Activated T-helper 17 cell treated with anti-CD3 and anti-CD28 coated beads, Interleukin-2, amount 50 U/mL, for 72 hours (primary cell): ENCODE results near the gene METTL21A. TPM values are rescaled to one million over a fixed set of nuclear protein-coding genes. Genes with fewer than 3 reads are reported as not detected.

Source experiments
- ATAC-seq: fragments of 150-1000 bp; cut with Tn5 transposase; replicated peaks from 2 replicates; pipeline ENCODE4 v1.10.0; 2021; ENCODE audit warnings: mild to moderate bottlenecking, moderate library complexity
- H3K27ac Mint-ChIP-seq: one replicate; pipeline ENCODE4 v1.8.0; 2022; ENCODE audit warnings: mixed read lengths
- H3K27me3 Mint-ChIP-seq: one replicate; pipeline ENCODE4 v1.8.0; 2022; ENCODE audit warnings: mixed read lengths
- H3K36me3 Mint-ChIP-seq: one replicate; pipeline ENCODE4 v1.8.0; 2022; ENCODE audit warnings: low read depth, mild to moderate bottlenecking, mixed read lengths
- H3K4me1 Mint-ChIP-seq: one replicate; pipeline ENCODE4 v1.8.0; 2022; ENCODE audit warnings: mixed read lengths
- H3K4me3 Mint-ChIP-seq: one replicate; pipeline ENCODE4 v1.8.0; 2022; ENCODE audit warnings: mild to moderate bottlenecking, mixed read lengths
- H3K9me3 Mint-ChIP-seq: one replicate; pipeline ENCODE4 v1.8.0; 2022; ENCODE audit warnings: mixed read lengths
- total RNA-seq, 2 donors: library from RNA; stranded (reverse); gene quantifications; one replicate each; pipeline ENCODE4 v1.2.3, GENCODE V29; 2022

Gene METTL21A
- total RNA-seq, 2 donors from 2014 or later = 10.8 to 20.4 TPM

DNA sequence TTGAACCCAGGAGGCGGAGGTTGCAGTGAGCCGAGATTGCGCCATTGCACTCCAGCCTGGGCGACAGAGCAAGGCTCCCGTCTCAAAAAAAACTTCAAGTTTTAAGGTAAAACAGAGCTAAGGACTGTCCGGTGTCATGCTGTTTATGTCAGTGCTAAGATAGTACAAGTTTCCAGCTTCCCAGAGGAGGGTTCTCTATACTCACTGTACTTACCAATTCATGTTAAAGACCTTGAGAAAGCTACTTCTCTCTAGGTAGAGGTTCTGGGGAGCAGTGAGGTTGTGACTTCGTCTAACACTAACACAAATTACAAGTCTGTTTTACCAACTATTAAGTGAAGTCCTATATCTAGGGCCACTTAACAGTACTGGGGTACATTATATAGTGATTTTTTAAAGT is 18.8 kb downstream of the METTL21A start:
- H3K4me3 Mint-ChIP-seq = no peak overlapping the region

DNA sequence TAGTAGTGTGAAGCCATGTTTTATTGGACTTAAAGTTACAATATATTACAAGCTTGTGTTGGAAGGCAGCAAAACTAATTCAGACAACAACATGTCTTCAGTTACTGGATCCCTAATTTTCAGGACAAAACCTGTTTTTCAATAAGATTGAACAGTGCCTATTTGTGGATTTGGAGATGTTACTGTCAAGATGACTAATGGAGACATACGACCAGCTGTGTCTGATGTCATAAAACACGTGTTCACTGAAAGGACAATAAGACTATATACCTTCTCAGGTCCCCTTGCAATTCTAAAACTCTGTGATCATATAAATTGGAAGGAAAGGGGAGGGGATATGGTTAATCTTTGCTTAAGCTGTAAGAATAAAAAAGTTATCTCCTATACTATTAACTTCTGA is 21.7 kb downstream of the METTL21A start:
- ATAC-seq = no peak
- Mint-ChIP-seq H3K4me3 (no peak overlapping the region), H3K4me1 (peaks cover 8% of the 10 kb centered on the region), H3K9me3 (no peaks in the 10 kb centered on the region), H3K27ac (peak overlapping the region; percentile 58), H3K36me3 (peaks cover 68% of the 10 kb centered on the region), H3K27me3 (no peaks in the 10 kb centered on the region)

More for the DNA sequence above, 18.8 kb downstream of the METTL21A start:
- Mint-ChIP-seq H3K4me1 (peaks cover 8% of the 10 kb centered on the region), H3K27ac (no peak overlapping the region), H3K9me3 (no peaks in the 10 kb centered on the region), H3K27me3 (no peaks in the 10 kb centered on the region), H3K36me3 (peaks cover 57% of the 10 kb centered on the region)
- ATAC-seq = no peak

DNA sequence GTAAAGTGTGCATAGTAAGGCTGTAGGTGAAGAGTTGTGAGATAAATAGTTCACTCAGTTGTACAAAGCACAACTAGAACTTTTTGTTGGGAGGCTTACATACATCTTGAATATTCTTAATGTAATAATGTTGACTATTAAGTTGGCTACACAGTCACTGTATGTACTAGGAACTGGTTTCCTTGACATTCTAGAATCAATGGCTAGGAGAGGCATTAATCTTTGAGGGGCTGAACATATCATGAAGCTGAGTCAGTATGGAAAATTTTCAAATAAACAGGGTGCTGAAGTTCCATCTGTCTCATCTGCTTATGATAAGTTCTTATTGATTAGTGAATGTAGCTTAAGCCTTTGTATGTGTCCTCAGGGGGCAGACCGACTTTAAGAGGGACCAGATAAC is 23.4 kb downstream of the METTL21A start:
- Mint-ChIP-seq H3K9me3 (no peaks in the 10 kb centered on the region), H3K4me3 (no peak overlapping the region), H3K27me3 (no peaks in the 10 kb centered on the region), H3K4me1 (peaks cover 8% of the 10 kb centered on the region), H3K36me3 (peaks cover 71% of the 10 kb centered on the region), H3K27ac (peak overlapping the region; percentile 73)
- ATAC-seq = no peak

DNA sequence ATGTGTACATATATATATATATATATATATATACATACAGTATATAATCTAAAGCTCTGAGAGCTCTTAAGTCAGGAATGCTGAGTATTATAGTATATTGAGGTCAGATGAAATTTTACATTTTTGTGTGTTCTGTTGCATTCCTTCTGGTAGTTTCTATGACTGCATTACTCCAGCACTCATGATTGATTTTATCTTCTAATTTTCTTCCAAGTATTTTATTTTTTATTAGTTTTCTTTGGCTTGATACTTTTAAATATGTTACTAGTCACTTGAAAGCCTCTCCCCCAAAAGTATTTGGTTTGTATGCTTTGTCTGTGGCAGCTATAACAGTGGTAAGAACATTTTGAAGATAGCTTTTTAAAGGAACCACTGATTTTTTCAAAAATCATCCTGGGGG is 25.0 kb downstream of the METTL21A start:
- Mint-ChIP-seq H3K27ac (no peak overlapping the region), H3K9me3 (no peaks in the 10 kb centered on the region), H3K36me3 (peaks cover 77% of the 10 kb centered on the region), H3K4me1 (peaks cover 8% of the 10 kb centered on the region), H3K4me3 (no peak overlapping the region), H3K27me3 (no peaks in the 10 kb centered on the region)
- no peak for ATAC-seq

DNA sequence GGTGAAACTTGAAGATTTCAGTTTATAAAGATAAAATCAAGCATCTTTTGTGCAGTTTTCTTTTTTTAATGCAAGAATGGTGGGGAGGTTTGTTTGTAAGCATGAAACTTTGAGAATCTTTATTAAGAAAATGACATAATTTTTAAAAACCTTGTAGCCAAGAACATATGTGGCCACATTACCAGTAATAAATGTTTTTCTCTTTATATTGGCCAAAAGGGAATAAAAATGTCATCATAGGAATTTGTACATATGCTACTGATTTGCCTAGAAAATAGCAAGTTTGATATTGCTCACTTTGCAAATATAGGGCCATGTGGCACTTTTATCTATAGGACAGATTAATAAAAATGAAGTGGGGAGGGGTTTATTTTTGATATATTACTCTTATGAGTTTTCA is 25.6 kb downstream of the METTL21A start:
- Mint-ChIP-seq H3K4me3 (no peak overlapping the region), H3K27me3 (no peaks in the 10 kb centered on the region), H3K36me3 (peaks cover 77% of the 10 kb centered on the region), H3K27ac (no peak overlapping the region), H3K9me3 (no peaks in the 10 kb centered on the region), H3K4me1 (peaks cover 8% of the 10 kb centered on the region)
- ATAC-seq = no peak

DNA sequence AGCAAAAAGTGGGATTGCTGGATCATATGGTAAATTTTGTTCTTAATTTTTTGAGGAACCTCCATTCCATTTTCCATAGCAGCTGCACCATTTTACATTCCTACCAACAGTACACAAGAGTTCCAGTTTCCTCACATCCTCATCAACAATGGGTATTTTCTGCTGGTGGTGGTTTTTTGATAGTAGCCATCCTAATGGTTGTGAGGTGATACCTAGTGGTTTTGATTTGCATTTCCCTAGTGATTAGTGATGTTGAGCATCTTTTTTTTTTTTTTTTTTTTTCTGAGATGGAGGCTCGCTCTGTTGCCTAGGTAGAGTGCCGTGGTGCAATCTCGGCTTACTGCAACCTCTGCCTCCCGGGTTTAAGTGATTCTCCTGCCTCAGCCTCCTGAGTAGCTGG is 30.5 kb downstream of the METTL21A start:
- no peak for ATAC-seq
- no peaks in the 10 kb centered on the region for H3K4me1 Mint-ChIP-seq

DNA sequence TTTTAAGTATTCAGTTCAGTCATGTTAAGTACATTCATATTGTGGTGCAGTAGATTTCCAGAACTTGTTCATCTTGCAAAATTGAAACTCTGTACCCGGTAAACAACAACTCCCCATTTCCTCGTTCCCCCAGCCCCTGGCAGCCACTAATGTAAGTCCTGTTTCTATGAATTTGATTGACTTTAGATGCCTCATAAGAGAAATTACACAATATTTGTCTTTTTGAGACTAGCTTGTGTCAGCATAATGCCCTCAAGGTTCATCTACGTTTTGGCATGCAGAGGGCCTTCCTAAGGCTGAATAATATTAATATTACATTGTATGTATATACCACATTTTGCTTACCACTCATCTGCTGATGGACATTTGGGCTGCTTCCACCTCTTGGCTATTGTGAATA is 30.9 kb downstream of the METTL21A start:
- Mint-ChIP-seq H3K4me3 (no peak overlapping the region), H3K4me1 (peaks cover 1% of the 10 kb centered on the region), H3K27ac (peak overlapping the region; percentile 71), H3K9me3 (no peaks in the 10 kb centered on the region), H3K27me3 (no peaks in the 10 kb centered on the region), H3K36me3 (peaks cover 97% of the 10 kb centered on the region)
- ATAC-seq = no peak

More for the DNA sequence above, 30.5 kb downstream of the METTL21A start:
- H3K27me3 Mint-ChIP-seq = no peaks in the 10 kb centered on the region
- H3K36me3 Mint-ChIP-seq = peaks cover 97% of the 10 kb centered on the region
- H3K4me3 Mint-ChIP-seq = no peak overlapping the region
- H3K9me3 Mint-ChIP-seq = no peaks in the 10 kb centered on the region
- H3K27ac Mint-ChIP-seq = peak overlapping the region; percentile 71

DNA sequence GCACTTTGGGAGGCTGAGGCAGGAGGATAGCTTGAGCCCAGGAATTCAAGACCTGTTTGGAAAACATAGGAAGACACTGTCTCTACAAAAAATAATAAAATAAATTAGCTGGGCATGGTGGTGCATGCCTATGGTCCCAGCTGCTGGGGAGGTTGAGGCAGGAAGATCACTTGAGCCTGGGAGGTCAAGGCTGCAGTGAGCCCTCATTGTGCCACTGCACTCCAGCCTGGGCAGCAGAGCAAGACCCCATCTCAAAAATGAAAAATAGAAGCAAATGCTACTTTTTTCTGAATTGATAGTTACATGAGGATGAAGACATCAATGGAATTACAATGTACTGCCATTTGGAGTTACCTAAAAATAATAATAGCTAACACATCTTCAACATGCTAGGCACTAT is 31.9 kb downstream of the METTL21A start:
- ATAC-seq = no peak
- Mint-ChIP-seq H3K27me3 (no peaks in the 10 kb centered on the region), H3K9me3 (no peaks in the 10 kb centered on the region), H3K4me1 (peaks cover 11% of the 10 kb centered on the region), H3K36me3 (peaks cover 100% of the 10 kb centered on the region), H3K27ac (no peak overlapping the region), H3K4me3 (no peak overlapping the region)

DNA sequence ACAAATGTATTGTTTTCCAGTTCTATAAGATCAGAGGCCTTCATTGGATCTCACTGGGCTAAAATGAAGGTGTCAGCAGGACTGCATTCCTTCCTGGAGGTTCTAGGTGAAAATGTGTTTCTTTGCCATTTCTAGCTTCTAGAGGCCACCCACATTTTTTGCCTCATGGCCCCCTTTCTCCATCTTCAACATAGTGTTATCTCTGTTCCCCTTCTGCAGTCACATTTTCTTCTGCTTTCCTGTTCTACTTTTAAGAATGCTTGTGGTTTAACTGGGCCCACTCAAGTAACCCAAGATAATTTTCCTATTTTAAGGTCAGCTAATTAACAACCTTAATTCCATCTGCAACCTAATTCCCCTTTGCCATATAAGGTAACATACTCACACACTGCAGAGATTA is 36.1 kb downstream of the METTL21A start:
- peak overlapping the region; percentile 71 for H3K27ac Mint-ChIP-seq
- no peaks in the 10 kb centered on the region for H3K9me3 Mint-ChIP-seq
- H3K4me1 Mint-ChIP-seq = peaks cover 23% of the 10 kb centered on the region
- no peaks in the 10 kb centered on the region for H3K27me3 Mint-ChIP-seq
- ATAC-seq = no peak
- H3K4me3 Mint-ChIP-seq = no peak overlapping the region
- peaks cover 100% of the 10 kb centered on the region for H3K36me3 Mint-ChIP-seq

DNA sequence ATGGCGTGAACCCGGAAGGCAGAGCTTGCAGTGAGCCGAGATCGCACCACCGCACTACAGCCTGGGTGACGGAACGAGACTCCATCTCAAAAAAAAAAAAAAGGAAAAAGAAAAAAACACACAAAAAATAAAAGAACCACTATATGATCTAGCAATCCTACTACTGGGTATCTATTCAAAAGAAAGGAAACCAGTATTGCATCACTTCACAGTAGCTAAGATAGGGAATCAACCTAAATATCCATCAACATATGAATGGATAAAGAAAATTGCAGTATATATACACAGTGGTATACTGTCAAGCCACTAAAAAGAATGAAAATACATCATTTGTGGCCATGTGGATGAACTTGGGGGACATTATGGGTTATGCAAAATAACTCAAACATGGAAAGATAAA is 37.9 kb downstream of the METTL21A start:
- no peaks in the 10 kb centered on the region for H3K9me3 Mint-ChIP-seq
- H3K27me3 Mint-ChIP-seq = no peaks in the 10 kb centered on the region
- H3K27ac Mint-ChIP-seq = peak overlapping the region; percentile 76
- peaks cover 23% of the 10 kb centered on the region for H3K4me1 Mint-ChIP-seq
- no peak for ATAC-seq
- H3K36me3 Mint-ChIP-seq = peaks cover 99% of the 10 kb centered on the region
- no peak overlapping the region for H3K4me3 Mint-ChIP-seq

DNA sequence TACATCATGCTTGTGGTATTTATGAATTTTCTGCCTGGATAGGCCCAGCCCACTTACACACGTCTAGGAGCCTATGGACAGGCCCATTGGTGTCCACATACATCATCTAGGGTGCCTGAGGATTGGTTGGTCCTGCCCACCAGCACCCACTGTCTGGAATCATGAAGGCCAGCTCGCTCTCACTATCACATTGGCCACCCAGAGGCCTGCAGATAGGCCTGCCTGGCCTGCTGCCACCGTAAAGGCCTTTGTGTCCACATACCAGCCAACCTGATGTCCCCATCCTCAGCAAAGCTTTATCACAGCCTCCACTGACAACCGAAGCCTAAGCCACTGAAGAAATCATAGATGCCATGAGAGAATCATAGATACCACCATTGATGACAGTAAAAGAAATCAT is 40.2 kb downstream of the METTL21A start:
- peaks cover 98% of the 10 kb centered on the region for H3K36me3 Mint-ChIP-seq
- H3K4me1 Mint-ChIP-seq = peaks cover 27% of the 10 kb centered on the region
- ATAC-seq = no peak
- H3K27me3 Mint-ChIP-seq = no peaks in the 10 kb centered on the region
- no peak overlapping the region for H3K4me3 Mint-ChIP-seq
- peak overlapping the region; percentile 9 for H3K27ac Mint-ChIP-seq
- H3K9me3 Mint-ChIP-seq = no peaks in the 10 kb centered on the region

DNA sequence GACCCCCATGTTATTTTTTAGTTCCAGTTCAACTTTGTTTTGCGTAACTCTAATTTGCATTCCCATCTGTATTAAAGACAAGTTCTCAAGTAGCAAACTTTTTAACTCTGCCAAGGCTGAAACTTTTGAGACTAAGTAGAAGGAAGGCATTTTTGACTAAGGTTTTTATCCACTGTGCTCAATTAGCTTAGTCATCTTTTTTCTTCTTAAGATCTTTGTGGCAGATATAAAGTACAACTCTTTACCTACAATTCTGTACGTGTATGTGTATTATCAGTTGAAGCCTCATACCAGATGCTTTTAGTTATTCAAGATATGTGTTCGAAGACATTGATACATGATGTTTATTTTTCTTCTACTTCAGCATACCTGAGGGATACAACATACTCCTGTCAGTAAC is 53.8 kb downstream of the METTL21A start:
- H3K27me3 Mint-ChIP-seq = no peaks in the 10 kb centered on the region
- H3K4me1 Mint-ChIP-seq = peaks cover 9% of the 10 kb centered on the region
- ATAC-seq = no peak
- H3K36me3 Mint-ChIP-seq = peaks cover 99% of the 10 kb centered on the region
- H3K9me3 Mint-ChIP-seq = no peaks in the 10 kb centered on the region
- peak overlapping the region; percentile 55 for H3K27ac Mint-ChIP-seq
- H3K4me3 Mint-ChIP-seq = no peak overlapping the region

DNA sequence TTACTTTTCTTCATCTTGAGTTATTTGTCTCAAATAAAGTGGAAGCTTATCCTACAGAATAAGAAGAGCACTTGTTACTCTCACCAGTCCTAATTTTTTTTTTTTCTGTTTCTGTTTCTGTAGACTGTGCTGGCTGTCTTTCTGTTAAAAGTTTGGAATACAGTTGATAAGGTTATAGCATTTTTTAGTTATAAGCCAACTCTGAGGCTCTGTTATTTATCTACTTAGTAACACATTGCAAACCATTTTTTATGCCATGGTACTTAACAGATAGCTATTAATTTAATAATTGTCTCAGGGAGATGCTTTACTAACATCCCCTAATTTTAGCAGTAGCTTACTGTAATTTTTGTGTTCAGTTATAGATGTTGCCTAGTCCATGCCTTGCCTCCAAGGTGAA is 57.5 kb downstream of the METTL21A start:
- H3K36me3 Mint-ChIP-seq = peaks cover 98% of the 10 kb centered on the region
- H3K9me3 Mint-ChIP-seq = no peaks in the 10 kb centered on the region

DNA sequence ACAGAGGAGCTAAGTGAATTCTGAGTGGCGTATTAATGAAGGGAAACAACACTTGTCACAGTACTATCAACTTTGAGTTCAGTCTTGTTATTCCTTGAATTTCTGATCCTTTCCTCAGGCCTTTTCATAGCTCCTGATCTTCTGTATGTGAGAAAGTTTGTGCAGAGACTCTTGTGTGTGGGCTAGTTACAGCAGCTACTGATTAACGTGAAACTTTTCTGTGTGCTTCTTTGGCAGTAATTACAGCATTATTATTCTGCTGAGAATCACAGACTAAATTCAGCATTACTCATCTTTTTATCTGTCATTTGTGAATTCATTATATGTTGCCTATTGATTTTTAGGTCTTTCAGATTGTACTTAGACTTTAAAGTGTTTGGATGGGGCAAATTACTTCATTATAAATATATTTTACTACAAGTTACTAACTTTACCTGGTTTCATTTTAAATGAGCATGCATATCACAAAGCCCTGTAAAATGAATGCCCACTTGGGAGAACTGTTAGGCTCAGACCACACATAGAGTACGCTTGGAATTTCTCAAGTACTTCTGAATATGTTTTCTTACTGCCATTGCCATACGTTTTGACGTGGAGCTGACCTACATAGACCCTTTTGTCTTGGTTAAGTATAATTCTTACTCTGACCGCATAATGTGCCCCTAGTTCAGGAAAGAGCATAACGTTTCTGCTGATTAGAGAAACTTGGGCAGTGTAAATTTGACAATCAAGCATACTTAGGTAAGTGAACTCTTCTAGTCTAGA is 59.3 kb downstream of the METTL21A start:
- H3K9me3 Mint-ChIP-seq = no peaks in the 10 kb centered on the region
- H3K27ac Mint-ChIP-seq = peak overlapping the region; percentile 3
- no peak for ATAC-seq
- peaks cover 98% of the 10 kb centered on the region for H3K36me3 Mint-ChIP-seq
- H3K4me1 Mint-ChIP-seq = peaks cover 13% of the 10 kb centered on the region
- no peak overlapping the region for H3K4me3 Mint-ChIP-seq
- no peaks in the 10 kb centered on the region for H3K27me3 Mint-ChIP-seq

More for the DNA sequence above, 57.5 kb downstream of the METTL21A start:
- Mint-ChIP-seq H3K4me3 (no peak overlapping the region), H3K27ac (no peak overlapping the region), H3K27me3 (no peaks in the 10 kb centered on the region), H3K4me1 (peaks cover 17% of the 10 kb centered on the region)
- ATAC-seq = no peak
